ENCODE data around the gene SEPTIN11.
A peak's percentile ranks its signal among the peaks of the same experiment; 100 is the strongest.
"Not testable (repeated sequence)": the region's sequence is repeated elsewhere in the genome, so short reads cannot be mapped to it uniquely, and the experiment has no call there.

SEPTIN11 gene

DNA sequence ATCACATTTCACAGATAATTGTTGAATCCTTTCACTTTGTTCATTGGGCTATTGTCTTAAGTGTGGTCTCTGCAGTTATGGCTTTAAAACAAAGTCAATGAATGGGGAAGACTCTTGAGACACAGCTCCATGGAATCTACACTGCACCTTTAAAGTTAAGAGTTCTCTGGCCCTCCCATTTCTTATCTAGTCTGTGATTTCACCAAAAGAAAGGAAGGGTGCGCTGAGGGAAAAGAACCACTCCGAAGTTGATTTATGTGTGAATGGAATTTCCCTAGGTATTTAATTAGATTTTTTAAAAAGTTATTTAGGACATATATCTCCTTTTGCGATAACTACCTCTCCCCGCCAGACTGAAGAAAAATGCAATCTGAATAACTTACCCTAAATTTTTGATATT lies 2.5 kb downstream of the SEPTIN11 start:
- no peak for DNase-seq (ENCODE audit: low spot score)

DNA sequence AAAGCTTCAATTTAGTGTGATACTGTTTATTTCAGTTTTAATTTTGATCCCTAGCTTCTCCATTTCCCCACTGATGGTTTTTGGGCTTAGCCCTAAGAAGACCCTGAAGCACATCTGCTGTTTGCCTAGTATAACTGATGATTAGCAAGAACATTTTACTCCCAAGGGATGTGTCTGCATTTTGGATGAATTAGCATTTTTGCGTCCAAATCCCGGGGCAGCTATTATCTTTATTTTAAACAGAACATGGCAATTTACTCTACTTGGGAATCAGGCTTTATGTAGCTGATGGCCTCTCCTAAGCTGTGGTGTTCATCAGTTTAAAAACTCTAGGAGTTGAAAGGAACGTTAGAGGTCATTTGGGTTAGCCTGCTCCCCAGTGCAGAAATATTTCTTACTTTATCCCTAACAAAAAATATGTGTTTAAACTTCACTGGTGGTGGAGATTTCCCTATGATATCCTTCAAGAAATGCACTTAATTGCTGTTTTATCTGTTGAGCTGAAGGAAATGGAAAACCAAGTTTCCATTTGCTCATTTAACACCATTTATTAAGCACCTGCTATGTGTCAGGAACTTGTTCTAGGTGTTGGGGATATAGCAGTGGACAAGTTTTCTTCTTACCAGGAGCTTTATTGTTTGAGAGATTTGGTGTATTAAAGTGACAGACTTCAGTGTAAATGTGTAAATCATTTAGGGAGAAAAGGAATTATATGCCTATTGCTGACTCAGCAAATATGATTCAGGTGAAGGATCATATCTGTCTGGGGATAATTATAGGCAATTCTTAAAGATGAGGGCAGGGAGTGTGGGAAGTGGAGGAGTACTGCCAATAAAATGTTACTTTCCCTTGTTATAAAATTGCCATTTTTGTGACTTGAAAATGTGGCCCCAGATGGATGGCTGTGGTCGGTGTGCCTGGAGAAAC lies 3.4 kb downstream of the SEPTIN11 start:
- no peak for DNase-seq (ENCODE audit: low spot score)

DNA sequence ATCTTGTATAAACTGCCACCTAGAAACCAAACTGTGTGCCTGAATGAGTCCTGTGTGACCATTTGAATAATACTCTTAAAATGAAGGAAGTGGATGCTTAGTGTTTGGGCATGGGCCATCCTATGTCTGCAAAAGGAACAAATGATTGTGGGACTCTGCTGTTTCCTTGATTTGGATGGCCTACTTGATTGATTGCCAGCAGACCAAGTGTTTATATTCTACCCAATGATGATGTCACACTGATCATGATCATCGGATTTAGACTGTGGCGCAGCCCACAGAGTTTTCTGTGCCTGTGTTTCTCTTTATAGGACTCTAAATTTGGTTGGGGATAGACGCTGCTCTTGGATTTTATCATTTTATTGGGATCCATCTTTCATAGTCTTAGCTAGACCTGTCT lies 4.4 kb downstream of the SEPTIN11 start:
- no peak for DNase-seq (ENCODE audit: low spot score)

DNA sequence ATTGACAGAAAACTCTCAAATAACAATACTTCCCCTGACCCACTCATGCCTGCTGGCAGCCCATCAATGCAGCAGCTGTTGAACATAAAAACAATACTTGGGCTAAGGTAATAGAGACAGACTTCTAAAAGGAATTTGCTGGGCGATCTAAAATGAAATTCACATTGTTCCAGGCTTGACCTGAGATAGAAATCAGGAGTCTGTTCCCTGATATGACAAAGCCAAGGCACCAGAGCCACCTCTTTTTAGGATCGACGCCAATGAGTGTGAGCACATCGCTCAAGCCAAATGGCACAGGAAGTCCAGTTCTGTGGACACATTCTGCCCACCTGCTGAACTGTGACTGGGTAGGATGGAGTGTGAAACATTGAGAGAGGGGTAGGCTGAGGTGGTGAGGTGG lies 4.9 kb downstream of the SEPTIN11 start:
- no peak for DNase-seq (ENCODE audit: low spot score)

DNA sequence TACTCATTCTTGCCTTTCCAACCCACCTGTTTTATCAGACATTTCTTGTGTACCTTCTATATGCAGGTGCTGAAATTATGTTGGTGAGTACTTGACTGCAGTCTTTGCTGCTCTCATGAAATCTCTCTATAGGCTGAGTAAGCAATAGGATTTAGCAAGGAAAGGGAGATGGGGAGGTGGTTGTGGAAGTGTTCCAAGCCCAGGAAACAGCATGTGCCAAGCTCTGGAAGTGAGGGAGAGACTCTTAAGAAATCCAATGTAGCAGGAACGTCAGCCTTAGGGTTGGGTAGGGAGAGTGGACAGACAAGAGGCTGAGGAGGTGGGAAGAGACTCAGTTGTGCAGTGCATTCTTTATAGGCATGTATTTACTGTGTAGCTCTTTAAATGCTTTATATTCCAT lies 5.6 kb downstream of the SEPTIN11 start:
- DNase-seq (ENCODE audit: low spot score), result no peak

DNA sequence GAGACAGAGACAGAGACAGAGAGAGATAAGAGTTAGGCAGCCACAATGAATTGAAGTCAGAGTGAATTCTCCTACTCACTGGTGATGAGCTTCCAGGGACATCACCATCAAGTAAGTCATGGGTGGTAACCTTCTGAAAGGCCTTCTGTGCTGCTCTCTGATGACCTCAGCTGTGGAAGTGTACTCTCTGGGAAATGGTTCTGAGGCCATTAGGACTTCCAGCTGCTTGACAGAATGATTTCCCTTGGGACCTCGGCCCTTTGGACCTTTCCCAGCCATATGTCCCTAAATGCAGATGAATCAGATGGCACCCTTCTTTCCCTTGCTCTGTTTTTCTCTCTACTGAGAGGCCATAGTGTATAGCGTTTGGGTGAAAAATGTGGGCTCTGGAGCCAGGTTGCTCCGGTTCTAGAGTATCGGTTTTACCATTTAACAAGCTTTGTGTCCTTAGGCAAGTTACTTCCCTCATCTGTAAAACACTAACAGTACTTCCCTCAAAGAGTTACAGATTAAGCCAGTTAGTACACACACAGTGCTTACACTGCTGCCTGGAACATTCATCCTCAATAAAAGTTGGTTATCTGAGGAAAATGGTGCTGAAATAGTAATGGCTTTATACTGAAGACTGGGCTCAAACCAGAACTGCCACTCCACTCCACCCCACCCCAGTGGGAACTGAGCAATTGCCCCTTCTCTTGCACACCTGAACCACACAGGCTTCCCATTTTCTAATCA lies 7.6 kb downstream of the SEPTIN11 start:
- DNase-seq (ENCODE audit: low spot score), result no peak

DNA sequence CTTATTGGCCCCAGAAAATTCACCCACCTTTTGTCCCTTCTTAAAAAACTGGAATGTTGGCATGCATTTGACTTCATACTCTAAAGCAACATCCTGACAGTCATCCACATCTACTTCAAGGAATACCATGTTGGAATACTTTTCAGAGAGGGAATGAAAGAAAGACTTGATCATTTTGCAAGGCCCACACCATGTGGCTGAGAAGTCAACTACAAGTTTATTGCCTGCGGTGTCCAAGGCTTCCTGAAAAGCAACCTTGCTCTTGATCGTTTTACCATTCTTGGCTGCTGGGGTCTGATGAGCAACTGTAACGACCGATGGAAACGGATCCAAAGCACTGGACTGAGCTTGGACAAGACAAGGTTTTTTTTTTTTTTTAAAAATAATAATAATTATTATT lies 9.3 kb downstream of the SEPTIN11 start:
- DNase-seq (ENCODE audit: low spot score), result no peak

DNA sequence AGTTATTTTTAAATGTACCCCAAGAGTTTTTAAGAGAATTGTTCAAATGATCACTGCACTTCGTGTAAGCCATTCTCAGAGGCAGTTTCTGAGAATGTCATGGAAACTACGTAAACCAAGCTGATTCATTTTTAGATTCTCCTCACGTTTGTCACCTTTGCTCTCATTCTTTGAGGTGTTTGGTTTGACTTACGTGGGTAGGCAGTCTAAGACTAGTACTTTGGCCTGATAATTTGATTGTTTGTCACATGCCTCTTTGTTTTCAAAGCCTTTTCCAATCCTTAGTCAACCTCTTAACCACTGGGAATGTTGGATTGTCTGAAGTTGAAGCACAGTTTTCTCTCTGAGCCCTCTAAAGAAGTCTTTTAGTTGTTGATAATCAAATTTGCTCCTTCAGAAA lies 10.5 kb downstream of the SEPTIN11 start:
- DNase-seq (ENCODE audit: low spot score), result no peak

DNA sequence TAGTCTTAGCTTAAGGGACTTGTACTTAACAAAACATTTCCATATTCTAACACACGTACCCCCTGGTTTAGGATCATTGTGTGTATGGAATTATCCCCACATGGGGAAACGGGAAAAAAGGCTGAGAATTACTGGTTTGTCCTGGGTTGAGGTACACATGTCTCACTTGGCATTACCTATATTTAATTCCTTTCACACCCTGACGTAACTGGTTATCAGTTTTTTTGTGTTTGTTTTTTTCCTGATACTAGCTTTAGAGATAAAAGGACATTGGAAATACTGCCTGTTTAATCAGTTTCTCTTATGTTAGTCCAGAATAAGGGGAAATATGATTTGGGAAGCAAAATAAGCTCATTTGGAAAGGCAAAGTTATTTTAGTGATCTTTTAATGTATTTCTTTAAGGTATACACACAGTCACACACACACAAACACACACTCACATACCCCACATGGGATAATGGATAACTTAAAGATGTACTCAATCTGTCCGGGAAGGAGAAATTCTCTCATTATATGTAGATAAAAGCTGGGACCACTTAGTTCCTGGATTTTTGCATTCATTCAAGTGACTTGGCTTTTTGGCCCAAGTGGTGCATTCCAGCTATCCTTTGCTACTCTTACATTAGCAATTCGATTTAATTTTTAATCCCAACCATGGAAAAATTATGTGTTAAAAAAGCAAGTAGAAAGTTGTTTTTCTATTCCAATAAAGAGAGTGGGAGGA lies 13.0 kb downstream of the SEPTIN11 start:
- no peak for DNase-seq (ENCODE audit: low spot score)

DNA sequence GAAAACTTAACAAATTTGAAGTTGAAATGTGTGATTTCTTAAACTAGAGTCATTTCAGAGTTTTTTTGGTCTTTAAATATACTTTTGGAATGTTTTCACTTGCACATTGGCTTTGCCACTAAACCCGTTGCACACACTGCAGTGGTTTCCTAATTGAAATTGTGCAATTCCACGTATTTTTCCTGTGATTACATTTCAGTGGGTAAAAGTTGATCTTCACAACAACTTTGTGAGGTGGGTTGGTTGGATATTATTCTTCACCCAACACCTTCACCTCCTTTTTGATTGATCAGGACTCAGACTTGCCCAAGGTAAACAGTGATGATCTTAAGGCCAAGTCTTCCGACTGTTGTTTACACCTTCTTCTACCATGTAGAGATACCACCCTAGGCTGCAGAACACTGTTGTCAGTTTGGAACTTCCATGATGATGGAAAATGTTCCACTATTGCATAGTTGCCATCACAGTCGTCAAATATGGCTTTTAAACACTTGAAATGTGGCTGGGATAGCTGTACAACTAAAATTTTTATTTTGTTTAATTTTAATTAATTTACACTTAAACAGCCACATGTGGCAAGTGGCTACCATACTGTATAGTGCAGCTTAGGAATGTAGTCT lies 13.7 kb downstream of the SEPTIN11 start:
- no peak for DNase-seq (ENCODE audit: low spot score)

DNA sequence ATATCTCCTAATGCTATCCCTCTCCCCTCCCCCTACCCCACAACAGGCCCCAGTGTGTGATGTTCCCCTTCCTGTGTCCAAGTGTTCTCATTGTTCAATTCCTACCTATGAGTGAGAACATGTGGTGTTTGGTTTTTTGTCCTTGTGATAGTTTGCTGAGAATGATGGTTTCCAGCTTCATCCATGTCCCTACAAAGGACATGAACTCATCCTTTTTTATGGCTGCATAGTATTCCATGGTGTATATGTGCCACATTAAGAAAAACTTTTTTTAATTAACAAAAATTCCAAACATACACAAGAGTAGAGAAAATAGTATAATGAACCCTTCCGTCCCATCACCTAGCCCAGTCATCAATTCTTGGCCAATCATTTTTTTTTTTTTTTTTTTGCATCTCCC lies 14.4 kb downstream of the SEPTIN11 start:
- DNase-seq (ENCODE audit: low spot score), result not testable (repeated sequence)

DNA sequence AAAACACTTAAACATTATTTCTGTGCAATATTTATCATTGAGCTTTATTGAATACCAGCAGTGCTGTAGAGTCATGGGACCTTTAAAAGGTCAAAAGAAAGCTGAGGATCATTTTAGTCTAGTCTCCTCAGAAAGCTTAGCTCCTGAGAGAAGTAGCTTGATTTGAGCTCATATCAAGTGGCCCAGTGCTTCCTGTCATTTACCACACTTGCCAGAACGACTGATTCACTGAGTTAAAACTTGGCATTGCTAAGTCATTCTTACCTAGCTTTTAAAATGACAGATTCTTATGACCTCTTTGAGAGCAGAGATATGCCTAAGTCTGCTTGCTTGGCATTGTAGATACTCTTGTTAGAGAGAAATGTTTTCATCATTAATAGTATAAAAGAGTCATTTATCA lies 15.2 kb downstream of the SEPTIN11 start:
- DNase-seq (ENCODE audit: low spot score), result no peak

DNA sequence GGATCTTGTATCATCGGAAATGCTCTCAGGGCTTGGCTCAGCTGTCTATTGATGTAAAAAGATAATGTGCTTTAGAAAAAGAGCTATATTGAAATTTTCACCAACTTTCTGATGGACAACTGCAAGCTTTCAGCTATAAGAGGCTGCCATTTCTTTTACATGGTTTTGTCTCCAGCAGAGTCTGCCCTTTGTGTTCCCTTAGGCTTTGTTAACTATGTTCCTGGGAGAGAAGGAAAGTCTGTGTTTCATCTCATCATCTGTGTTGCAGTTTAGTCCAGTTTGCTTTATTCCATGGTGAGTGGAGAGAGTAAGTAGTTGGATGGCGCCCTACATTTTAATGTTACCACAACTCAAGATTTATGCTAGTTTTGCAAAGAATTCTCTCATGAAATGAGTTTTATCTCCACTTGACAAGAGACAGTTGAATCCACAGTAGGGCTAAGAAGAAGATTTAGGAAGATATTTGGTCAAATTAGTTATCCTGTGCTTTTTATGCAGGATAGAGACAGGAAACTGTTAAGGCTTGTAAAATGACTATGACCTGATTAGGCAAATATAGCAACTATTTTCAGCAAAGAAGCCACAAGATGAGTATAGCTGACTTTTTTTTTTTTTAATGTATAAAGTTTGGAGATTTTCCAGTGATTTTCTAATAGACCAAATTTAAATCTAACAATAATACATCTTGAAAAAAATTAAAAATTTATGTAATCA lies 16.5 kb downstream of the SEPTIN11 start:
- no peak for DNase-seq (ENCODE audit: low spot score)

DNA sequence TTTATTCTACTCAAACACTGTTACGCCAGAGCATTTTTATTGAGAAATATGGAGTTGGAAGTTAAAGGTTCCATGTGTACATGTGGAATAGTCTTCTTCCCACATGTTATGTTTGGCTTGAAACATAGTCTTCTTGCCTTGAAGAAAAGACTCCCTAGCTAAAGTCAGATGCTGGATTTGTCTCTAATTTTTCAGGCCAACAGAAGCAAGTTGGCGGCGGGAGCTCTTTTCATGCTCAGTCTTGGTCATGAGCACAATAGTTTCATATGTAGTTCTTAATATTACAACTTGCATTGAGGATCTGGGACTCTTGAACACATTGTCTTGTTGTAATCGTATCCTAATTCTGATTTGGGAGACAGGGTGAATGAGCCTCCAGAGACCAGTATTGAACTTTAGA lies 19.4 kb downstream of the SEPTIN11 start:
- no peak for DNase-seq (ENCODE audit: low spot score)

DNA sequence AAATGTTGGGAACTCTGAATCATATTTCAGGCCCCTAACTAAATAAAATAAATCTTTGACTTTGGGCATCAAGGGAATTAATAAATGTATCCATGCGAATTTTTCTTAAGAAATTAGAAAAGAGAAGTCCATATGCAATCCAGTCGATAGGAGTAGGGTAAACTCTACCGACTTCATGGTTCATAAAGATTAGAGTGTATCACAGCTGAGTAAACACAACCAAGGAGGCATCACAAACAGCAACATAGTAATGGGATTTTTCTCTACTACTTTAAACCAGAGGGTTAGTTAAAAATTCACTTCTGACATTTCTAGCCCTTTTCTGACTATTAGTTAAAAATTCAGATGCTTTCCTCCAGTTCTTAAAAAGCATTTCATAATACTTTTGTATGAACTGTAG lies 19.9 kb downstream of the SEPTIN11 start:
- no peak for DNase-seq (ENCODE audit: low spot score)

DNA sequence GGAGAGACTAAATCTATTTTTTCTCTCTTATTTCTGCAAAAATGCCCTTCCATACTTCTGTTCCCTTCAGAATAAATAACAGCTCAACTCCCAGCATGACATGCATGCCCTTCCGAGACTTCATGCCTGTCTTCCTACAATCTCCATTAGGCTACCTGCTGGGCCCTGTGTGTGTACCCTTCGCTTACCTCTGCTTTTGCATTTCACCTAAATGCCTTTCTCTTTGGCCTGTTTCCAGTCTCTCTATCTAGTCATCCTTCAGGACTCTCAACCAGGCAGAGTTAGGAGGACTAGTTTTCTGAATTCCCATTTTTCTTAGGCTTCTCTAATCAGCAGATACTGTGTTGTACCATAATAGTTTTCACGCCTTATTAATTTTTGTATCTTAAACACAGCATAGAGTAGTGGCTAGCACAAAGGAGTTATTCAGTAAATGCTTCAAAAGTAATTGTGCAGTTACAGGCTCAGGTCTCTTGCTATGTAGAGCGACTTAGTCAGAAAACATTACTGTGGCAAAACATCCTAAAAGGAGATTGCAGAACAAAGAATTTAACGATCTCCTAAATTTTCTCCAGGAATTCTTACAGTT lies 20.5 kb downstream of the SEPTIN11 start:
- DNase-seq (ENCODE audit: low spot score), result no peak

DNA sequence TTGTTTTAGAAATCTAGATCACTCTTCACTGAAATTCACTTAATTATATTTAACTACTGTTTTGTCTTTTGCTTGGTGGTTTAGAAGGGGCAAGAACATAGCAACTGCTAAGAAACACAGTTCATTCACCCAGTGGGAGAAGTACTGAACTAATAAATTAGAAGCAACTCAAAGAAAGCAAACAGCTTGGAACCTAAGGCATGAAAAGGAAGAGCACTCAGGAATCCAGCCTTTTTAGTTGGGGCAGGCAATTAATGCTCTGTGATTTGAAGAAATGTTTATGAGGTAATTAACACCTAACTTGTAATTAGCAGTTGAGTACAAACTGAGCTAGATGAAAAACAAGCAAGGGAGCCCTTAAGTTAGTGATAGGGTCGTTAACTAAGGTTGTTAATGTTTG lies 22.8 kb downstream of the SEPTIN11 start:
- no peak for DNase-seq (ENCODE audit: low spot score)

DNA sequence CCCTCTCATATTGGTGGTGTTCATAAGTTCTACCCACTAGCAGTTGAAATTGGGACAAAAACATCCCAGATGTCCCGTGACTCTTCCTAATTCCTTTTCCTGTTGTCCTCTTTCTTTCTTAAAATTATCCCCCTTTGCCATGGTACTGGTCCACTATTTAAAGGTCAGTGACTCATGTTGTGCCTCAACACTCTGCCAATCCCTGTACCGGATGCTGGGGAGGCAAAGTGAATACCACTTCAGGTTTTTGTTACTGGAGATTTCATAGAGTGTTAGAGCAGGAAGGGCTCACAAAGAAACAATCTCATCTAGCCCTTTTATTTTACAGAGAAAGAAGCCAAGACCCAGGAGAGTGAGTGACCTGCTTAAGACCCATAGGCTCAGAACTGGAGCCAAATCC lies 24.6 kb downstream of the SEPTIN11 start:
- no peak for DNase-seq (ENCODE audit: low spot score)

DNA sequence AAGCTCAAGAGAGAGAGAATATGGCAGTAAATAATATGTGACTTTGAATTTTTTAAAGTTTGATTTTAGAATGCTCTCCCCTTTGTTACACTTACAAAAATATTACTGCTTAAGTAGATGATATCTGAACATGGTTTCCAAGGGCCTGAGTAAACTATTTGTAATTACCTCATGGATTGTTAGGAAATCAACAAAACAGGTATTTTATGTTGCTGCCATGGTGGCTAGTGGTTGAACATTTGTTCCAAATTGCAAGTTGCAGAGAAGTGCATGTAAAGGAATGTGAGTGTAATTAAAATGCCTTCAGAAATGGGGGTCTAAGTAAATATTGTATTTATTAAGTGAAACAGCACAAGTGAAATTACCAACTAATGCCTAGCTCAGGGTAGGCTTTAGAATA lies 27.6 kb downstream of the SEPTIN11 start:
- no peak for DNase-seq (ENCODE audit: low spot score)

DNA sequence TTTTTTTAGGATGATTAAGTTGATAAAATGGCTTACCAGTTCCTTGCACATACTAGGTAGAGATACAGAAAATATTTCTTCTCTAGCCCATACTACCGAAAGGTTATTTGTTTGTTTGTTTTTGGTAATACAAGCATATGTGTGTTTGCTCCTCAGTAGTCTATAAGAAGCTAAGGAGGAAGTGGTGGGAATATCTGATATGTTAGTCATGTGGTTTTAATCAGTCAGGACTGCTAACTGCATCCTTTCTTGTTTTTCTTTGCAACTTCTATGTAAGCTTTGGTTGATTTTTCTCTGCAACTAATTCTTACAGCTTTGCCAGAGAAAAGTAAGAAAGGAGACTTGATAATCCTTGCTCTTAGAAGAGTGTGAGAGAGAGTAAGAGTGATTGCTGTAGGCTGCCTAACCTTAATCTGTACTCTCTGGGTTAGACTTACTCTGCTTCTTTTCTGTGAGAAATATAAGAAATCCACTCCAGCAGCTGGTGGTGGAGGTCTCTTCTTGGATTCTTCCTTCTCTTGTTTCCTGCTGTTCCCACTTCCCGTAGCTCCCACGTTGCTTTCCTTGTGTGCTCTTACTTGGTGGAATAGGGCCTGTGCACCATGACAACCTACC lies 28.3 kb downstream of the SEPTIN11 start:
- peak; percentile 14 for DNase-seq (ENCODE audit: low spot score)

DNA sequence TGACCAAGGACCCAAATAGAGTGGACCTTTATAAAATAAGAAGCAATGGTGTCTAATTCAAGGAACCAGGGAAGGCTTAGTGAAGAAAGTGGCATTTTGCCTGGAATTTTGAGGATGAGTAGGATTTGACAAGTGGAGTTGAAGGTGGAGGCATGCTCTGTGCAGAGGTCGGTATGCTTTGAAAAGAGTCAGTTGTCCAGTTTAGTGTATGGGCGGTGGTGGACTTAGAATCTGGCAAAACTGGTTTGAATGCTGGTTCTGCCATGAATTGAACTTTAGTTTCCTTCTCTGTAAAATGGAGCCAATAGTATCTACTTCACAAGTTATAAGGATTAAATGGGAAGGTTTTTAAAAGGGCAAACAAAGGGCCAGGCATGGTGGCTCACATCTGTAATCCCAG lies 29.7 kb downstream of the SEPTIN11 start:
- DNase-seq (ENCODE audit: low spot score), result no peak

Data from SW480 (cell line).